H1 (cell line): Measurements from ENCODE around the gene SCNM1. TPM values are rescaled to one million over a fixed set of nuclear protein-coding genes. Genes with fewer than 3 reads are reported as not detected.

Experiments
- ASH2L ChIP-seq: fragments of 200-600, 300-600 bp; sonication (generic); IDR thresholded peaks from one replicate; pipeline ENCODE4 v1.7.1; 2017; ENCODE audit warnings: low read length
- BACH1 ChIP-seq: IDR thresholded peaks from 2 replicates; pipeline ENCODE4 v1.6.1; 2012; ENCODE audit warnings: low read length, improper control_type of control experiment
- BRCA1 ChIP-seq: IDR thresholded peaks from 2 replicates; pipeline ENCODE4 v1.6.1; 2012; ENCODE audit warnings: low read depth, low read length, improper control_type of control experiment
- CBX8 ChIP-seq: fragments of 300-800, 300-1000 bp; sonication (generic); IDR thresholded peaks from 2 replicates; pipeline ENCODE4 v1.7.1; 2016; ENCODE audit warnings: low read depth, low read length, borderline replicate concordance
- CEBPB ChIP-seq: IDR thresholded peaks from 2 replicates; pipeline ENCODE4 v1.6.1; 2012; ENCODE audit warnings: low read depth, low read length
- CHD2 ChIP-seq: IDR thresholded peaks from 2 replicates; pipeline ENCODE4 v1.6.1; 2012; ENCODE audit warnings: low read length, improper control_type of control experiment
- CTBP2 ChIP-seq: IDR thresholded peaks from 2 replicates; pipeline ENCODE4 v1.7.0; 2011; ENCODE audit warnings: borderline replicate concordance, mild to moderate bottlenecking, moderate library complexity, mixed read lengths, low read length; ENCODE audit not compliant: insufficient read depth, insufficient read length
- HDAC6 ChIP-seq: IDR thresholded peaks from one replicate; pipeline ENCODE4 v1.7.1; 2012; ENCODE audit warnings: low read depth, mild to moderate bottlenecking, inconsistent platforms, low read length, moderate library complexity
- JUN ChIP-seq: IDR thresholded peaks from 2 replicates; pipeline ENCODE4 v1.6.1; 2011; ENCODE audit warnings: low read depth, mild to moderate bottlenecking, improper control_type of control experiment, low read length
- KDM5A ChIP-seq: fragments of 200-600 bp; IDR thresholded peaks from 2 replicates; pipeline ENCODE4 v1.7.1; 2012; ENCODE audit warnings: mild to moderate bottlenecking, low read length, inconsistent platforms, mixed read lengths
- MAFK ChIP-seq: IDR thresholded peaks from 2 replicates; pipeline ENCODE4 v1.6.1; 2012; ENCODE audit warnings: low read depth, mild to moderate bottlenecking, improper control_type of control experiment, low read length
- PHF8 ChIP-seq: fragments of 200-600 bp; sonication (generic); conservative IDR thresholded peaks from 2 replicates; pipeline ENCODE4 v1.7.1; 2012; ENCODE audit warnings: low read depth, mild to moderate bottlenecking, inconsistent platforms, low read length, moderate library complexity
- POLR2A ChIP-seq, 2 experiments: IDR thresholded peaks; 1 replicate in 1 of 2; 2 replicates in 1 of 2; pipeline ENCODE4 v1.6.1; 2011; ENCODE audit warnings: low read depth in 2 of 2, low read length in 2 of 2, mild to moderate bottlenecking in 2 of 2; ENCODE audit errors: control extremely low read depth in 1 of 2
- RBBP5 ChIP-seq: IDR thresholded peaks from 2 replicates; pipeline ENCODE4 v1.7.1; 2012; ENCODE audit warnings: low read depth, mild to moderate bottlenecking, inconsistent platforms, low read length, moderate library complexity, borderline replicate concordance
- RFX5 ChIP-seq: IDR thresholded peaks from 2 replicates; pipeline ENCODE4 v1.6.1; 2011; ENCODE audit warnings: low read depth, low read length, improper control_type of control experiment, borderline replicate concordance
- SIN3A ChIP-seq, 2 experiments: IDR thresholded peaks in 1 of 2; conservative IDR thresholded peaks in 1 of 2; 2 replicates each; pipeline ENCODE4 v1.6.1; 2011 to 2012; ENCODE audit warnings: low read length in 2 of 2, improper control_type of control experiment in 1 of 2, low read depth in 1 of 2, mild to moderate bottlenecking in 1 of 2
- SP1 ChIP-seq: IDR thresholded peaks from 2 replicates; pipeline ENCODE4 v1.6.1; 2011; ENCODE audit warnings: low read depth, low read length
- SP2 ChIP-seq: IDR thresholded peaks from 2 replicates; pipeline ENCODE4 v1.6.1; 2012; ENCODE audit warnings: mild to moderate bottlenecking, low read length, inconsistent platforms
- SP4 ChIP-seq: IDR thresholded peaks from 2 replicates; pipeline ENCODE4 v1.6.1; 2012; ENCODE audit warnings: low read length, inconsistent platforms
- SUZ12 ChIP-seq: fragments of 200-600 bp; sonication (generic); IDR thresholded peaks from 2 replicates; pipeline ENCODE4 v1.6.1; 2012; ENCODE audit warnings: mild to moderate bottlenecking, inconsistent platforms, low read length, moderate library complexity, mixed read lengths
- TAF1 ChIP-seq: IDR thresholded peaks from 2 replicates; pipeline ENCODE4 v1.6.1; 2011; ENCODE audit warnings: mild to moderate bottlenecking, low read depth, low read length
- TCF12 ChIP-seq: IDR thresholded peaks from 2 replicates; pipeline ENCODE4 v1.6.1; 2011; ENCODE audit warnings: low read depth, mild to moderate bottlenecking, low read length
- YY1 ChIP-seq: IDR thresholded peaks from 2 replicates; pipeline ENCODE4 v1.6.1; 2011; ENCODE audit warnings: low read depth, mild to moderate bottlenecking, low read length
- polyA plus RNA-seq, 7 experiments: library from polyadenylated mRNA; depleted of rRNA in 3 of 7; stranded (reverse) in 5 of 7; unstranded in 2 of 7; fragments of >200 nt in 5 of 7; fragments of 200-250 nt in 2 of 7; gene quantifications; 1 replicate in 5 of 7; 2 replicates in 1 of 7; 4 replicates in 1 of 7; pipeline versions ENCODE4 v1.2.1 to v1.2.3, GENCODE V29; 2011 to 2013; ENCODE audit warnings: missing spikeins in 2 of 7, mixed read lengths in 2 of 7
- total RNA-seq: library from RNA; stranded (reverse); fragmentation: NEBNext Ultra II Directional; extraction: Animal tissue kit (Norgen Biotek cat#: 25700); gene quantifications from 2 replicates; pipeline ENCODE4 v1.2.1, GENCODE V29; 2021
- TF ChIP-seq, protein P1 (sequence below): IDR thresholded peaks from 2 replicates; pipeline ENCODE4 v1.6.1; 2011; ENCODE audit warnings: low read length, improper control_type of control experiment

The SCNM1 gene
- total and polyA plus RNA-seq, 2 of the 8 experiments (the other 6 are each of a cell fraction or from before 2014, with no cell fraction given) = 13.6 to 46.2 TPM

DNA sequence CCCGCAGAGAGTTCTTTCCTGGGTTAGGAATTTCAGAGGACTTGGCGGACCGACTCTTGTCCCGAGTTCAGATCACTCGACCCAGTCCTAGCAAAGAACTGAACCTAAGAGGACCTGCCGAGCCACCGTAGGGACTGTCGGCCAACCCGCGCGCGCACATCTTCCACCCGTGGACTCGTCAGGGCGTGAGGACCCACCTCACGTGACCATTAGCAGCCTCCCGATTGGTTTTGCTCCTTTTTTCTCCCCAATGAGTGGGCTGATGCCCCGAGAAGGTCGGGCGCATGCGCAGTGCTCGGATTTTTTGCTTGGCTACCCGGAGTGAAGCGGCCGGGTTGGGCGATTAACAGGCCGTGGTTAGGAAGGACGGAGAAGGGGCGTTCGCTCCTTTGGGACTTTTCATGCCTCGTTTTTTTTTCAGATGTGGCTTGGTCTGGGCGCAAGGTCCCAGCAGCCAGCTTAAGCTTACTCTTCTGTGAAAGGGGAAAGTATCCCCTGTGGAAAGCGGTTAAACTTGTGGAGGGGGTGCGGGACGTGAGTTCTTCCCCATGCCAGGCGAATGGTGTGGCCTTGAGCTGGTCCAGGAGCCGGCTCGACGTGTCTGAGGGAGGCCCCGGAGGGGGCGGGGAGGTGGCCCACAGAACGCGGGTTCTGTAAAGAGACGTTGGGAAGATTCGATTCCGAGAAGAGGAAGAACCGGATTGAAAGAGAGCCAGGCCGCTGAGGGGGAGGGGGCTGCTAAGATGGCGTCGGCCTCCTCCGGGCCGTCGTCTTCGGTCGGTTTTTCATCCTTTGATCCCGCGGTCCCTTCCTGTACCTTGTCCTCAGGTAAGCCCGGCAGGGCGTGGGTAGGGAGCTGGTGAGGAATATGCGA lies 32.5 kb downstream of the SCNM1 start, which contains the start of gene PIP5K1A (continued):
- no peak for TF ChIP-seq JUN
- TF ChIP-seq SIN3A (conservative IDR thresholded peaks at IDR 0.05 in 1 of 2, IDR thresholded peaks at IDR 0.05 in 1 of 2; ENCODE audit: low read depth in 1 of 2, low read length in 2 of 2) = peak in 1 of 2 experiments; percentile 19; a peak in 1 of 4 replicates
- TF ChIP-seq, protein P1, sequence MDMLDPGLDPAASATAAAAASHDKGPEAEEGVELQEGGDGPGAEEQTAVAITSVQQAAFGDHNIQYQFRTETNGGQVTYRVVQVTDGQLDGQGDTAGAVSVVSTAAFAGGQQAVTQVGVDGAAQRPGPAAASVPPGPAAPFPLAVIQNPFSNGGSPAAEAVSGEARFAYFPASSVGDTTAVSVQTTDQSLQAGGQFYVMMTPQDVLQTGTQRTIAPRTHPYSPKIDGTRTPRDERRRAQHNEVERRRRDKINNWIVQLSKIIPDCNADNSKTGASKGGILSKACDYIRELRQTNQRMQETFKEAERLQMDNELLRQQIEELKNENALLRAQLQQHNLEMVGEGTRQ = peak; percentile 96
- TF ChIP-seq CBX8 = no peak
- no peak for TF ChIP-seq RFX5
- peak; percentile 78 for TF ChIP-seq PHF8
- peak; percentile 31; the same call in 1 of the 2 replicates for TF ChIP-seq RBBP5
- peak; percentile 93; the same call in 1 of the 2 replicates for TF ChIP-seq YY1
- no peak for TF ChIP-seq HDAC6
- TF ChIP-seq KDM5A = 0 out of 2 replicates have a peak, but pooled peaks have one; percentile 55
- peak; percentile 78 for TF ChIP-seq ASH2L
- no peak for TF ChIP-seq MAFK
- no peak for TF ChIP-seq CHD2
- no peak for TF ChIP-seq TCF12
- TF ChIP-seq CEBPB = no peak
- TF ChIP-seq BACH1 = peak; percentile 92
- TF ChIP-seq SUZ12 = no peak
- no peak for TF ChIP-seq CTBP2
- no peak for TF ChIP-seq SP4
- TF ChIP-seq TAF1 = peak; percentile 74
- no peak for TF ChIP-seq SP2
- TF ChIP-seq POLR2A (IDR thresholded peaks at IDR 0.05; ENCODE audit: control extremely low read depth in 1 of 2, low read depth in 2 of 2, low read length in 2 of 2) = peak; percentile 66 to 69; a peak in 2 of 3 replicates
- no peak for TF ChIP-seq BRCA1
- no peak for TF ChIP-seq SP1
